ENCODE data around the gene CD200R1. TPM values are rescaled to one million over a fixed set of nuclear protein-coding genes. Genes with fewer than 3 reads are reported as not detected.

CD200R1 gene
- total and polyA plus RNA-seq, 9 of the 15 experiments (the other 6 are each of a cell fraction or from before 2014, with no cell fraction given) = 0.04 to 0.23 (median 0.09) TPM; not detected in 5

GRCh38 chr3:113021471-113021870, 46.6 kb upstream of the CD200R1 start:
- FAIRE-seq = no peak
- H2AFZ ChIP-seq (ENCODE audit: low read depth, low read length) = no peak overlapping the region
- TF ChIP-seq ZNF398 (CRISPR knock-in tag; IDR thresholded peaks at IDR 0.05) (no peak), ZBTB7A (IDR thresholded peaks at IDR 0.05; ENCODE audit: borderline replicate concordance, control insufficient read depth, low read depth, low read length) (no peak), ZNF347 (CRISPR knock-in tag; IDR thresholded peaks at IDR 0.05; ENCODE audit: low read depth) (no peak), ZNF76 (CRISPR knock-in tag; IDR thresholded peaks at IDR 0.05; ENCODE audit: borderline replicate concordance) (no peak), FOXK2 (conservative IDR thresholded peaks at IDR 0.05 in 1 of 2, IDR thresholded peaks at IDR 0.05 in 1 of 2; ENCODE audit: low read depth in 2 of 2) (no peak), CREB3L1 (IDR thresholded peaks at IDR 0.05; ENCODE audit: borderline replicate concordance, low read depth) (no peak), GTF2E2 (tag; IDR thresholded peaks at IDR 0.05) (no peak), RHOXF2B (CRISPR knock-in tag; conservative IDR thresholded peaks at IDR 0.05) (no peak), TEAD4 (IDR thresholded peaks at IDR 0.05; ENCODE audit: low read length) (no peak), TEAD4 (CRISPR knock-in tag; IDR thresholded peaks at IDR 0.05; ENCODE audit: borderline replicate concordance) (no peak), EZH2 (IDR thresholded peaks at IDR 0.05; ENCODE audit: borderline replicate concordance, low read depth, low read length) (no peak), ARNT (IDR thresholded peaks at IDR 0.05) (no peak), BCOR (IDR thresholded peaks at IDR 0.05) (no peak), CHD4 (IDR thresholded peaks at IDR 0.05; ENCODE audit: insufficient read depth, insufficient replicate concordance, low read depth, low read length, poor library complexity, severe bottlenecking) (no peak), MCM7 (IDR thresholded peaks at IDR 0.05) (no peak), HBP1 (CRISPR knock-in tag; IDR thresholded peaks at IDR 0.05) (no peak), SETDB1 (IDR thresholded peaks at IDR 0.05; ENCODE audit: low read length) (no peak), CXXC5 (CRISPR knock-in tag; IDR thresholded peaks at IDR 0.05) (no peak)
- TF ChIP-seq, protein P1, sequence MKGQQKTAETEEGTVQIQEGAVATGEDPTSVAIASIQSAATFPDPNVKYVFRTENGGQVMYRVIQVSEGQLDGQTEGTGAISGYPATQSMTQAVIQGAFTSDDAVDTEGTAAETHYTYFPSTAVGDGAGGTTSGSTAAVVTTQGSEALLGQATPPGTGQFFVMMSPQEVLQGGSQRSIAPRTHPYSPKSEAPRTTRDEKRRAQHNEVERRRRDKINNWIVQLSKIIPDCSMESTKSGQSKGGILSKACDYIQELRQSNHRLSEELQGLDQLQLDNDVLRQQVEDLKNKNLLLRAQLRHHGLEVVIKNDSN (CRISPR knock-in tag; IDR thresholded peaks at IDR 0.05) = no peak

More at GRCh38 chr3:113021471-113021870, 46.6 kb upstream of the CD200R1 start:
- Histone ChIP-seq H4K20me1 (replicated peaks; ENCODE audit: control insufficient read depth, insufficient read depth, low read length) (no peaks in the 10 kb centered on the region), H3K79me2 (ENCODE audit: control insufficient read depth, insufficient read depth, low read length) (peaks cover 28% of the 10 kb centered on the region), H3K9ac (ENCODE audit: insufficient read depth in 1 of 2, low read depth in 2 of 2, low read length in 2 of 2) (no peak overlapping the region), H3K4me3 (no peak overlapping the region), H3K9me3 (replicated peaks; ENCODE audit: control insufficient read depth, insufficient read depth, low read depth, low read length) (no peaks in the 10 kb centered on the region; the same call in 1 of the 2 replicates), H3K9me1 (ENCODE audit: control insufficient read depth, insufficient read depth, low read length) (no peaks in the 10 kb centered on the region), H3K36me3 (ENCODE audit: control insufficient read depth, insufficient read depth, low read length) (peaks cover 11% of the 10 kb centered on the region; the same call in 2 of the 3 replicates), H3K27ac (ENCODE audit: extremely low read depth, low read depth, low read length) (no peak overlapping the region), H3K4me1 (replicated peaks in 1 of 2; ENCODE audit: control insufficient read depth in 2 of 2, insufficient read depth in 2 of 2, low read length in 2 of 2) (peaks cover 0 to 10% of the 10 kb centered on the region in 2 experiments; a peak in 2 of 5 replicates), H3K27me3 (ENCODE audit: control insufficient read depth in 2 of 2, insufficient read depth in 2 of 2, low read length in 2 of 2) (no peaks in the 10 kb centered on the region), H3K4me2 (ENCODE audit: insufficient read depth, low read length) (no peak overlapping the region)
- intact Hi-C loops (cut with micrococcal nuclease) (no loop called here), in situ Hi-C loops (cut with MboI) (no loop called here)
- CTCF ChIA-PET (ENCODE audit: low intra/inter-chr PET ratio) = no interaction called here
- BruUV-seq (replicated peaks) = no TSS peak
- POLR2A ChIA-PET = no interaction called here
- no peak for ATAC-seq
- no peak for DNase-seq (ENCODE audit: extremely low read depth in 1 of 4, low spot score in 3 of 4)
- 70% methylated on average over 2 of the region's 2 CpGs for WGBS (ENCODE audit: insufficient coverage, low coverage, missing lambda C conversion rate)

All from K562 (cell line).